Activated naive CD8-positive, alpha-beta T cell (primary cell): ENCODE measurements around the gene DUSP22.

Experiments
- H3K27ac Mint-ChIP-seq: one replicate; pipeline ENCODE4 v1.8.0; 2021; ENCODE audit warnings: mixed read lengths
- H3K27me3 Mint-ChIP-seq: one replicate; pipeline ENCODE4 v1.8.0; 2021; ENCODE audit warnings: mixed read lengths
- H3K36me3 Mint-ChIP-seq: one replicate; pipeline ENCODE4 v1.8.0; 2021; ENCODE audit warnings: mixed read lengths
- H3K4me1 Mint-ChIP-seq: one replicate; pipeline ENCODE4 v1.8.0; 2021; ENCODE audit warnings: low read depth, mixed read lengths
- H3K4me3 Mint-ChIP-seq: one replicate; pipeline ENCODE4 v1.8.0; 2021; ENCODE audit warnings: mild to moderate bottlenecking, mixed read lengths
- H3K9me3 Mint-ChIP-seq: one replicate; pipeline ENCODE4 v1.8.0; 2021; ENCODE audit warnings: low read depth, mixed read lengths

Gene DUSP22

GRCh38 chr6:357261-357790 is 65.0 kb downstream of the DUSP22 start:
- no peaks in the 10 kb centered on the region for H3K27me3 Mint-ChIP-seq
- no peaks in the 10 kb centered on the region for H3K36me3 Mint-ChIP-seq
- H3K27ac Mint-ChIP-seq, result peak overlapping the region; percentile 86
- peaks cover 26% of the 10 kb centered on the region for H3K4me1 Mint-ChIP-seq
- H3K4me3 Mint-ChIP-seq, result no peak overlapping the region
- no peaks in the 10 kb centered on the region for H3K9me3 Mint-ChIP-seq

- H3K4me1 Mint-ChIP-seq, result peaks cover 26% of the 10 kb centered on the region
- no peaks in the 10 kb centered on the region for H3K27me3 Mint-ChIP-seq
- no peaks in the 10 kb centered on the region for H3K36me3 Mint-ChIP-seq
- no peak overlapping the region for H3K27ac Mint-ChIP-seq
- H3K4me3 Mint-ChIP-seq, result no peak overlapping the region
- no peaks in the 10 kb centered on the region for H3K9me3 Mint-ChIP-seq
Measured at GRCh38 chr6:357791-358341, 65.6 kb downstream of the DUSP22 start.

GRCh38 chr6:358432-358831 is 66.1 kb downstream of the DUSP22 start:
- H3K27ac Mint-ChIP-seq, result peak overlapping the region; percentile 16
- no peaks in the 10 kb centered on the region for H3K27me3 Mint-ChIP-seq
- H3K36me3 Mint-ChIP-seq, result no peaks in the 10 kb centered on the region
- H3K4me3 Mint-ChIP-seq, result no peak overlapping the region
- no peaks in the 10 kb centered on the region for H3K9me3 Mint-ChIP-seq
- peaks cover 26% of the 10 kb centered on the region for H3K4me1 Mint-ChIP-seq

GRCh38 chr6:358847-359246 is 66.6 kb downstream of the DUSP22 start:
- no peak overlapping the region for H3K4me3 Mint-ChIP-seq
- no peaks in the 10 kb centered on the region for H3K36me3 Mint-ChIP-seq
- no peak overlapping the region for H3K27ac Mint-ChIP-seq
- no peaks in the 10 kb centered on the region for H3K9me3 Mint-ChIP-seq
- H3K27me3 Mint-ChIP-seq, result no peaks in the 10 kb centered on the region
- peaks cover 26% of the 10 kb centered on the region for H3K4me1 Mint-ChIP-seq

GRCh38 chr6:359261-360035 is 67.2 kb downstream of the DUSP22 start:
- H3K4me1 Mint-ChIP-seq, result peaks cover 26% of the 10 kb centered on the region
- no peak overlapping the region for H3K4me3 Mint-ChIP-seq
- H3K9me3 Mint-ChIP-seq, result no peaks in the 10 kb centered on the region
- no peaks in the 10 kb centered on the region for H3K36me3 Mint-ChIP-seq
- H3K27ac Mint-ChIP-seq, result no peak overlapping the region
- H3K27me3 Mint-ChIP-seq, result no peaks in the 10 kb centered on the region

GRCh38 chr6:360349-360748 is 68.1 kb downstream of the DUSP22 start:
- H3K36me3 Mint-ChIP-seq, result no peaks in the 10 kb centered on the region
- H3K4me1 Mint-ChIP-seq, result peaks cover 26% of the 10 kb centered on the region
- peak overlapping the region; percentile 22 for H3K27ac Mint-ChIP-seq
- H3K4me3 Mint-ChIP-seq, result no peak overlapping the region
- no peaks in the 10 kb centered on the region for H3K27me3 Mint-ChIP-seq
- no peaks in the 10 kb centered on the region for H3K9me3 Mint-ChIP-seq

- H3K27me3 Mint-ChIP-seq, result no peaks in the 10 kb centered on the region
- H3K9me3 Mint-ChIP-seq, result no peaks in the 10 kb centered on the region
- no peak overlapping the region for H3K27ac Mint-ChIP-seq
- H3K4me1 Mint-ChIP-seq, result peaks cover 25% of the 10 kb centered on the region
- H3K36me3 Mint-ChIP-seq, result no peaks in the 10 kb centered on the region
- no peak overlapping the region for H3K4me3 Mint-ChIP-seq
Measured at GRCh38 chr6:360764-361373, 68.6 kb downstream of the DUSP22 start.

- Mint-ChIP-seq H3K27ac (no peak overlapping the region), H3K36me3 (no peaks in the 10 kb centered on the region), H3K4me1 (peaks cover 21% of the 10 kb centered on the region), H3K4me3 (no peak overlapping the region), H3K9me3 (no peaks in the 10 kb centered on the region), H3K27me3 (no peaks in the 10 kb centered on the region)
Measured at GRCh38 chr6:361411-362132, 69.3 kb downstream of the DUSP22 start.

GRCh38 chr6:362231-362923 is 70.1 kb downstream of the DUSP22 start:
- H3K36me3 Mint-ChIP-seq, result no peaks in the 10 kb centered on the region
- H3K4me1 Mint-ChIP-seq, result peaks cover 13% of the 10 kb centered on the region
- H3K9me3 Mint-ChIP-seq, result no peaks in the 10 kb centered on the region
- H3K4me3 Mint-ChIP-seq, result no peak overlapping the region
- H3K27me3 Mint-ChIP-seq, result no peaks in the 10 kb centered on the region
- no peak overlapping the region for H3K27ac Mint-ChIP-seq

GRCh38 chr6:362924-363249 is 70.6 kb downstream of the DUSP22 start:
- H3K27ac Mint-ChIP-seq, result no peak overlapping the region
- peaks cover 8% of the 10 kb centered on the region for H3K4me1 Mint-ChIP-seq
- no peak overlapping the region for H3K4me3 Mint-ChIP-seq
- no peaks in the 10 kb centered on the region for H3K9me3 Mint-ChIP-seq
- H3K27me3 Mint-ChIP-seq, result no peaks in the 10 kb centered on the region
- H3K36me3 Mint-ChIP-seq, result no peaks in the 10 kb centered on the region

- no peaks in the 10 kb centered on the region for H3K36me3 Mint-ChIP-seq
- peaks cover 8% of the 10 kb centered on the region for H3K4me1 Mint-ChIP-seq
- no peaks in the 10 kb centered on the region for H3K27me3 Mint-ChIP-seq
- H3K9me3 Mint-ChIP-seq, result no peaks in the 10 kb centered on the region
- H3K27ac Mint-ChIP-seq, result no peak overlapping the region
- H3K4me3 Mint-ChIP-seq, result no peak overlapping the region
Measured at GRCh38 chr6:363291-363690, 71.0 kb downstream of the DUSP22 start.

GRCh38 chr6:363909-364308 is 71.6 kb downstream of the DUSP22 start:
- H3K36me3 Mint-ChIP-seq, result no peaks in the 10 kb centered on the region
- H3K4me1 Mint-ChIP-seq, result peaks cover 5% of the 10 kb centered on the region
- H3K27ac Mint-ChIP-seq, result no peak overlapping the region
- H3K4me3 Mint-ChIP-seq, result no peak overlapping the region
- H3K27me3 Mint-ChIP-seq, result no peaks in the 10 kb centered on the region
- no peaks in the 10 kb centered on the region for H3K9me3 Mint-ChIP-seq

GRCh38 chr6:364609-365540 is 72.6 kb downstream of the DUSP22 start:
- H3K4me3 Mint-ChIP-seq, result no peak overlapping the region

GRCh38 chr6:365835-366234 is 73.5 kb downstream of the DUSP22 start:
- Mint-ChIP-seq H3K36me3 (no peaks in the 10 kb centered on the region), H3K4me1 (peaks cover 2% of the 10 kb centered on the region), H3K27me3 (peaks cover 1% of the 10 kb centered on the region), H3K9me3 (no peaks in the 10 kb centered on the region), H3K4me3 (no peak overlapping the region), H3K27ac (no peak overlapping the region)

More at GRCh38 chr6:364609-365540, 72.6 kb downstream of the DUSP22 start:
- Mint-ChIP-seq H3K9me3 (no peaks in the 10 kb centered on the region), H3K4me1 (peaks cover 5% of the 10 kb centered on the region), H3K36me3 (no peaks in the 10 kb centered on the region), H3K27me3 (no peaks in the 10 kb centered on the region), H3K27ac (no peak overlapping the region)
